CD4-positive, alpha-beta T cell treated with Interleukin-17A for 4 hours (primary cell): ENCODE data around the gene RPL10A.
"Not testable (repeated sequence)": the region's sequence is repeated elsewhere in the genome, so short reads cannot be mapped to it uniquely, and the experiment has no call there.

Experiments
- DNase-seq: peaks from one replicate; pipeline ENCODE4 v3.0.0-alpha.2; 2020; ENCODE audit warnings: mixed read lengths

The RPL10A gene

GRCh38 chr6:35515939-35516338, 47.7 kb downstream of the RPL10A start:
- DNase-seq, result not testable (repeated sequence)

GRCh38 chr6:35516712-35517111, 48.5 kb downstream of the RPL10A start:
- no peak for DNase-seq

GRCh38 chr6:35517978-35518377, 49.8 kb downstream of the RPL10A start:
- not testable (repeated sequence) for DNase-seq

GRCh38 chr6:35518566-35519312, 50.5 kb downstream of the RPL10A start:
- no peak for DNase-seq

DNA sequence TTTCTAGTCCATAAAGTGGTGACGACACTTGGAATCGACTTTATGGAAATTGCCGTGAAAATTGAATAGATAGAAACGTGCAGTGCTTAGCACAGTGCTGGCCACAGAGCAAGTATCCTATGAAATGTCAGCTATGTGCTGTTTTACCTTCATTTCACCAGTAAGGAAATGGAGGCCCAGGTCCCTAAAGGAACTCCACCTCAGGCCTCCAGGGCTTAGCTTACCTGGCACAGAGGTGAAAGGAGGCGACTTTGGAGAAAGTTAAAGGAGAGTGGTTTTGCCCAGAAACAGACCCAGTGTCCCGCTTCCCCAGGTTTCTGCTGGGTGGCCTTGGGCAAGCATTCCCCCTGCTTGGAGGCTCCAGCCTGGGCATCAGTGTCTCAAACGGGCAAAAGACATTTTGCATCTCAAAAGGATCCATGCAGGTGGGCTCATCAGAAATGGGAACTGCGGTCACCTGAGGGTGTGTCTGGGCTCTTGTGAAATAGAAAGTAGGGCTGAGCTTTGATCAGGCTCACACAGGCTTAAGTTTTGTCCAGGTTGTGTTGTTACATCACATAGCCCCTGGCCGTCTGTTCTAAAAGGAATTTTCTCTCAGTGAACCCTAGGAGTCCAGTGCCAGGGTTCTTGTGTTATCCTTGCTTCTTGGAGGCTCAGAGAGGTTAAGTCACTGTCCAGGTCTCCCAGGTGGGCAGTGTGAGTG, 51.3 kb downstream of the RPL10A start:
- DNase-seq, result no peak
